ENCODE results near the gene ZFYVE9.
"Not testable (repeated sequence)": the region's sequence is repeated elsewhere in the genome, so short reads cannot be mapped to it uniquely, and the experiment has no call there.

Gene ZFYVE9

GRCh38 chr1:52345252-52345651 lies 203.4 kb downstream of the ZFYVE9 start:
- DNase-seq (ENCODE audit: low read depth) = no peak

- DNase-seq (ENCODE audit: low read depth) = no peak
These were observed 204.8 kb downstream of the ZFYVE9 start for GRCh38 chr1:52346653-52347052.

GRCh38 chr1:52348704-52349300 lies 206.9 kb downstream of the ZFYVE9 start:
- DNase-seq (ENCODE audit: low read depth) = no peak

- DNase-seq (ENCODE audit: low read depth) = no peak
These were observed 210.8 kb downstream of the ZFYVE9 start for GRCh38 chr1:52352690-52353089.

- DNase-seq (ENCODE audit: low read depth) = no peak
These were observed 213.5 kb downstream of the ZFYVE9 start for GRCh38 chr1:52355436-52355835.

- DNase-seq (ENCODE audit: low read depth) = no peak
These were observed 214.1 kb downstream of the ZFYVE9 start for GRCh38 chr1:52355847-52356505.

- no peak for DNase-seq (ENCODE audit: low read depth)
These were observed 215.0 kb downstream of the ZFYVE9 start for GRCh38 chr1:52356818-52357355.

GRCh38 chr1:52357397-52357796 lies 215.5 kb downstream of the ZFYVE9 start:
- no peak for DNase-seq (ENCODE audit: low read depth)

- DNase-seq (ENCODE audit: low read depth) = no peak
These were observed 217.1 kb downstream of the ZFYVE9 start for GRCh38 chr1:52358851-52359497.

GRCh38 chr1:52359676-52360594 lies 218.0 kb downstream of the ZFYVE9 start:
- DNase-seq (ENCODE audit: low read depth) = no peak

GRCh38 chr1:52360595-52360968 lies 218.7 kb downstream of the ZFYVE9 start:
- no peak for DNase-seq (ENCODE audit: low read depth)

GRCh38 chr1:52364235-52364839 lies 222.4 kb downstream of the ZFYVE9 start:
- no peak for DNase-seq (ENCODE audit: low read depth)

GRCh38 chr1:52365071-52365745 lies 223.3 kb downstream of the ZFYVE9 start:
- DNase-seq (ENCODE audit: low read depth) = no peak

- peak; percentile 98 for DNase-seq (ENCODE audit: low read depth)
These were observed 224.0 kb downstream of the ZFYVE9 start, which contains the start of gene CC2D1B for GRCh38 chr1:52365746-52366516. TSS of gene CC2D1B (minus strand) at chr1:52366205. CDS start at chr1:52364620, 1,585 bp downstream.

GRCh38 chr1:52366517-52366827 lies 224.6 kb downstream of the ZFYVE9 start:
- no peak for DNase-seq (ENCODE audit: low read depth)

- no peak for DNase-seq (ENCODE audit: low read depth)
These were observed 225.4 kb downstream of the ZFYVE9 start for GRCh38 chr1:52367272-52367671.

GRCh38 chr1:52368383-52369172 lies 226.7 kb downstream of the ZFYVE9 start:
- DNase-seq (ENCODE audit: low read depth) = peak; percentile 21

- not testable (repeated sequence) for DNase-seq (ENCODE audit: low read depth)
These were observed 228.0 kb downstream of the ZFYVE9 start for GRCh38 chr1:52369851-52370250.

GRCh38 chr1:52385376-52385775 lies 243.5 kb downstream of the ZFYVE9 start:
- DNase-seq (ENCODE audit: low read depth) = no peak

- no peak for DNase-seq (ENCODE audit: low read depth)
These were observed 244.6 kb downstream of the ZFYVE9 start for GRCh38 chr1:52386458-52386857.
